SK-N-SH (cell line): ENCODE results near the gene PSME2. TPM values are rescaled to one million over a fixed set of nuclear protein-coding genes. Genes with fewer than 3 reads are reported as not detected.

ENCODE experiments used
- CTCF ChIA-PET: fragments of 300-600, 350-600 bp; formaldehyde crosslinking; extraction: SDS; loops from one replicate; lab custom pipeline; 2021; lab: Yijun Ruan, JAX
- POLR2A ChIA-PET: fragments of 350-600 bp; sonication (Branson Sonifier 250); formaldehyde crosslinking; extraction: SDS; loops from one replicate; lab custom pipeline; 2020; ENCODE audit warnings: antibody characterized with exemption, inconsistent platforms; lab: Yijun Ruan, JAX
- DNase-seq: peaks from one replicate; pipeline ENCODE4 v3.0.0; 2012
- H2AFZ ChIP-seq: fragments of 200-600 bp; sonication (generic); 2 replicates; pipeline ENCODE4 v1.8.1; 2016; ENCODE audit warnings: antibody characterized with exemption, mild to moderate bottlenecking, low read depth
- H3F3A ChIP-seq: fragments of 200-600 bp; sonication (generic); replicated peaks from 2 replicates; pipeline ENCODE3; 2016; ENCODE audit warnings: antibody characterized with exemption, mild to moderate bottlenecking; ENCODE audit not compliant: insufficient read depth
- H3K27ac ChIP-seq, 2 experiments: fragments of 200-500 bp in 1 of 2; fragments of 200-600 bp in 1 of 2; sonication (Bioruptor generic) in 1 of 2; sonication (generic), shearing (Covaris generic) in 1 of 2; 2 replicates each; pipeline versions ENCODE4 v1.5.1 to v1.6.1; 2014 to 2016; ENCODE audit warnings: low read depth in 2 of 2, inconsistent platforms in 1 of 2, low read length in 1 of 2, mild to moderate bottlenecking in 1 of 2, mixed read lengths in 1 of 2
- H3K27me3 ChIP-seq: fragments of 200-600 bp; sonication (generic), shearing (Covaris generic); 2 replicates; pipeline ENCODE4 v1.6.1; 2016; ENCODE audit warnings: mixed run types; ENCODE audit not compliant: insufficient read depth
- H3K36me3 ChIP-seq, 2 experiments: fragments of 200-500 bp in 1 of 2; fragments of 200-600 bp in 1 of 2; sonication (Bioruptor generic) in 1 of 2; sonication (generic) in 1 of 2; replicated peaks in 1 of 2; 2 replicates each; pipeline versions ENCODE3 to v1.5.1; 2014 to 2016; ENCODE audit warnings: low read length in 1 of 2, mild to moderate bottlenecking in 1 of 2; ENCODE audit not compliant: insufficient read depth in 2 of 2, control insufficient read depth in 1 of 2
- H3K4me1 ChIP-seq, 2 experiments: fragments of 200-500 bp in 1 of 2; fragments of 200-600 bp in 1 of 2; sonication (Bioruptor generic) in 1 of 2; sonication (generic), shearing (Covaris generic) in 1 of 2; 2 replicates each; pipeline versions ENCODE4 v1.5.1 to v1.6.1; 2014 to 2016; ENCODE audit warnings: low read depth in 1 of 2, low read length in 1 of 2, mixed run types in 1 of 2; ENCODE audit not compliant: insufficient read depth in 2 of 2, control insufficient read depth in 1 of 2
- H3K4me2 ChIP-seq: fragments of 200-600 bp; sonication (generic), shearing (Covaris generic); 2 replicates; pipeline ENCODE4 v1.6.1; 2017; ENCODE audit warnings: mixed run types
- H3K4me3 ChIP-seq, 2 experiments: fragments of 200-500 bp in 1 of 2; fragments of 200-600 bp in 1 of 2; sonication (Bioruptor generic) in 1 of 2; sonication (generic), shearing (Covaris generic) in 1 of 2; 2 replicates each; pipeline versions ENCODE4 v1.5.1 to v1.8.1; 2014 to 2016; ENCODE audit warnings: low read depth in 2 of 2, inconsistent platforms in 1 of 2, low read length in 1 of 2, mild to moderate bottlenecking in 1 of 2, mixed read lengths in 1 of 2, moderate library complexity in 1 of 2
- H3K79me2 ChIP-seq: fragments of 200-600 bp; sonication (generic); 2 replicates; pipeline ENCODE4 v1.8.1; 2017; ENCODE audit warnings: mild to moderate bottlenecking; ENCODE audit not compliant: insufficient read depth
- H3K9ac ChIP-seq: fragments of 200-600 bp; sonication (generic); 2 replicates; pipeline ENCODE4 v1.6.1; 2017; ENCODE audit warnings: mixed run types
- H3K9me2 ChIP-seq: fragments of 200-600 bp; sonication (generic); 2 replicates; pipeline ENCODE4 v1.6.1; 2017; ENCODE audit warnings: mixed run types
- H3K9me3 ChIP-seq: fragments of 200-600 bp; sonication (generic); 2 replicates; pipeline ENCODE4 v1.6.1; 2017; ENCODE audit warnings: mixed run types, mild to moderate bottlenecking, moderate library complexity
- H4K20me1 ChIP-seq: fragments of 200-600 bp; sonication (generic); 2 replicates; pipeline ENCODE4 v1.6.1; 2017; ENCODE audit warnings: mild to moderate bottlenecking, mixed run types; ENCODE audit not compliant: insufficient read depth
- CHD2 ChIP-seq: fragments of 150-350 bp; IDR thresholded peaks from 2 replicates; pipeline ENCODE4 v1.6.1; 2018; ENCODE audit warnings: low read length; ENCODE audit not compliant: partially characterized antibody
- CTCF ChIP-seq: fragments of 200-600 bp; sonication (generic); IDR thresholded peaks from 2 replicates; pipeline ENCODE4 v1.6.1; 2017; ENCODE audit warnings: antibody characterized with exemption, mild to moderate bottlenecking, moderate library complexity
- FOXJ3 ChIP-seq: sonication (generic); formaldehyde crosslinking; IDR thresholded peaks from 2 replicates; pipeline ENCODE4 v1.5.1; 2020; ENCODE audit warnings: mild to moderate bottlenecking, missing genetic modification reagents
- FOXM1 ChIP-seq: IDR thresholded peaks from 2 replicates; pipeline ENCODE4 v1.4.0; 2012; ENCODE audit warnings: low read depth, mild to moderate bottlenecking
- GABPA ChIP-seq: IDR thresholded peaks from 2 replicates; pipeline ENCODE4 v1.4.0; 2012; ENCODE audit warnings: low read depth, mild to moderate bottlenecking
- JUND ChIP-seq: IDR thresholded peaks from 2 replicates; pipeline ENCODE4 v1.4.0; 2012
- MEF2A ChIP-seq: IDR thresholded peaks from 2 replicates; pipeline ENCODE4 v1.4.0; 2012; ENCODE audit warnings: low read depth, borderline replicate concordance
- MXI1 ChIP-seq: IDR thresholded peaks from 2 replicates; pipeline ENCODE4 v1.6.1; 2012; ENCODE audit warnings: mild to moderate bottlenecking, low read depth, low read length, improper control_type of control experiment
- NFIC ChIP-seq: IDR thresholded peaks from 2 replicates; pipeline ENCODE4 v1.4.0; 2012; ENCODE audit warnings: borderline replicate concordance
- NRF1 ChIP-seq: IDR thresholded peaks from 2 replicates; pipeline ENCODE4 v1.6.1; 2012; ENCODE audit warnings: low read depth, mild to moderate bottlenecking, low read length
- PBX3 ChIP-seq: IDR thresholded peaks from 2 replicates; pipeline ENCODE4; 2012
- POLR2AphosphoS5 ChIP-seq: IDR thresholded peaks from 2 replicates; pipeline ENCODE4 v1.6.1; 2012; ENCODE audit warnings: low read depth, low read length
- RCOR1 ChIP-seq: fragments of 150-350 bp; IDR thresholded peaks from 2 replicates; pipeline ENCODE4 v1.6.1; 2017; ENCODE audit warnings: antibody characterized with exemption, low read length
- RFX5 ChIP-seq: IDR thresholded peaks from 2 replicates; pipeline ENCODE4 v1.6.1; 2012; ENCODE audit warnings: mild to moderate bottlenecking, improper control_type of control experiment, low read length
- SIN3A ChIP-seq: IDR thresholded peaks from 2 replicates; pipeline ENCODE4 v1.6.1; 2012; ENCODE audit warnings: low read depth, mild to moderate bottlenecking, low read length, moderate library complexity, borderline replicate concordance
- TAF1 ChIP-seq: IDR thresholded peaks from 2 replicates; pipeline ENCODE4 v1.6.1; 2012; ENCODE audit warnings: low read depth, mild to moderate bottlenecking, low read length, moderate library complexity, borderline replicate concordance
- TCF12 ChIP-seq: IDR thresholded peaks from 2 replicates; pipeline ENCODE4 v1.4.0; 2012
- TEAD4 ChIP-seq: IDR thresholded peaks from 2 replicates; pipeline ENCODE4 v1.4.0; 2012; ENCODE audit warnings: mild to moderate bottlenecking, borderline replicate concordance; ENCODE audit not compliant: insufficient read depth
- USF1 ChIP-seq: IDR thresholded peaks from 2 replicates; pipeline ENCODE4 v1.4.0; 2012; ENCODE audit warnings: low read depth, borderline replicate concordance
- YY1 ChIP-seq: IDR thresholded peaks from 2 replicates; pipeline ENCODE4 v1.4.0; 2012; ENCODE audit warnings: low read depth, mild to moderate bottlenecking
- WGBS: methylation state at CpG from one replicate; pipeline ENCODE4 v1.1.6; 2017; ENCODE audit warnings: low lambda C conversion rate; 5-methylcytosine and 5-hydroxymethylcytosine counted together
- polyA plus RNA-seq, 3 experiments: library from polyadenylated mRNA; depleted of rRNA; stranded (reverse); fragments of >200 nt; gene quantifications; 2 replicates each; pipeline ENCODE4 v1.2.3, GENCODE V29; 2012
- TF ChIP-seq, protein P1 (sequence below): fragments of 150-350 bp; IDR thresholded peaks from 2 replicates; pipeline ENCODE4 v1.6.1; 2016; ENCODE audit warnings: mild to moderate bottlenecking, low read depth, low read length
- TF ChIP-seq, protein P2 (sequence below): IDR thresholded peaks from 2 replicates; pipeline ENCODE4 v1.4.0; 2012; ENCODE audit warnings: low read depth
- TF ChIP-seq, protein P3 (sequence below): IDR thresholded peaks from 2 replicates; pipeline ENCODE4 v1.6.1; 2012; ENCODE audit warnings: mild to moderate bottlenecking, low read depth, low read length, moderate library complexity

PSME2 gene
- polyA plus RNA-seq, 1 of the 3 experiments (the other 2 are of a cell fraction): 147 TPM

DNA sequence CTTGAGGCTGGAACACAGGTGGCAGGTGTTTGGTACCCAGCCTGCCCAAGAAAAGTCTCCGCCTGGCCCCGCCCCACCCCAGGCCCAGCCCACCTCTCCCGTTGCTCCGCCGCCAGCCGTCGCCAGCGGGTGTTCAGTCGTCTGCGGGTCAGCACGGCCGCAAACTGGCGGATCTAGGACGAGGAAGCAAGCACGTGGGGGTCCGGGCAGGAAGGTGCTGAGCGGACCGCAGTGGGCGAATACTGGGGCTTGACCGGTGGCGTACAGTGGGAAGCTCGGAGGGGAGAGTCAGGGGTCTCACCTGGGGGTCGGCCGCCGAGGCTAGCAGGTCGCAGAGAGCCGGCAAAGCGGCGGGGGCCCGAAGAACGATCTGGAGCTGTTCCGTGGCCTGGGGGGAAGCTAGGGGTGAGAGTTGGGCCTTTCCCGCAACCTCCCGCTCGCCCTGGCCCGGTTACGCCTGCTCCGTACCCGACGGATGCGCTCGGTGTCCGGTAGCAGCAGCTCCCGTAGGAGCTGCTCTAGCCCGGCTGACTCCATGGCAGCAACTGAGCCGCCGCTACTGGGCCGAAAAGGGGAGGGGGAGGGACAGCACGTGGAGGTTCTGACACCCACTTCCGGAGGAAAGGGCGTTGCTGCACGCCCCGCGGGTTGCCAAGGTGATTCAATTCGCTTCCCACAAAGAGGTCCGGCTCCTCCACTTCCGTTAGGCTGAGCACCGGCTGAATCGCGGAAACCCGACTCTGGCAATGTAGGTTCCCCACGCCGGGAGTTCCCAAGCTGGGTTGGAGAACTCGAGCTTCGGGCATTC, 42.0 kb upstream of the PSME2 start, which contains the start of gene IPO4:
TSS of gene IPO4 (minus strand) at position 566 of the 808 bp plus-strand sequence. CDS start at position 537, 29 bp downstream.
- peak within 1 kb of the TSS; percentile 72 to 89 for H3K27ac ChIP-seq
- ChIA-PET CTCF (interaction anchor here (0.8 to 2.6 kb wide), 8 partner anchors 27 to 243 kb away, joined by 3 to 14 read pairs (median 4); partner anchors contain the start of genes CIDEB, DCAF11, IRF9 and NRL), POLR2A (interaction anchor here (0.6 to 3.2 kb wide), 12 partner anchors 8 to 1299 kb away, joined by 3 to 10 read pairs (median 5); partner anchors contain the start of genes CHMP4A, CIDEB, EMC9 and IRF9)
- H3K4me2 ChIP-seq: peak within 1 kb of the TSS; percentile 98
- H3K36me3 ChIP-seq: peaks cover 35 to 64% of the 10 kb centered on the region in 2 experiments
- WGBS: 1% methylated on average over 50 of the region's 65 CpGs
- H3K4me1 ChIP-seq: peaks cover 9 to 21% of the 10 kb centered on the region in 2 experiments
- H4K20me1 ChIP-seq: no peaks in the 10 kb centered on the region
- H3K9me3 ChIP-seq: no peaks in the 10 kb centered on the region
- peak within 1 kb of the TSS; percentile 76 for H3K9ac ChIP-seq
- H2AFZ ChIP-seq: peak within 1 kb of the TSS; percentile 82
- DNase-seq: peak; percentile 97
- peak within 1 kb of the TSS; percentile 88 to 96 for H3K4me3 ChIP-seq
- no peaks in the 10 kb centered on the region for H3K9me2 ChIP-seq
- H3K27me3 ChIP-seq: no peaks in the 10 kb centered on the region
- H3F3A ChIP-seq: peaks cover 13% of the 10 kb centered on the region
- peaks cover 41% of the 10 kb centered on the region for H3K79me2 ChIP-seq
- TF ChIP-seq MEF2A: no peak
- peak; percentile 37; the same call in 1 of the 2 replicates for TF ChIP-seq NFIC
- TF ChIP-seq CTCF: no peak
- TF ChIP-seq, protein P1, sequence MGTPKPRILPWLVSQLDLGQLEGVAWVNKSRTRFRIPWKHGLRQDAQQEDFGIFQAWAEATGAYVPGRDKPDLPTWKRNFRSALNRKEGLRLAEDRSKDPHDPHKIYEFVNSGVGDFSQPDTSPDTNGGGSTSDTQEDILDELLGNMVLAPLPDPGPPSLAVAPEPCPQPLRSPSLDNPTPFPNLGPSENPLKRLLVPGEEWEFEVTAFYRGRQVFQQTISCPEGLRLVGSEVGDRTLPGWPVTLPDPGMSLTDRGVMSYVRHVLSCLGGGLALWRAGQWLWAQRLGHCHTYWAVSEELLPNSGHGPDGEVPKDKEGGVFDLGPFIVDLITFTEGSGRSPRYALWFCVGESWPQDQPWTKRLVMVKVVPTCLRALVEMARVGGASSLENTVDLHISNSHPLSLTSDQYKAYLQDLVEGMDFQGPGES: peak; percentile 48; the same call in 1 of the 2 replicates
- peak; percentile 66; the same call in 1 of the 2 replicates for TF ChIP-seq YY1
- peak; percentile 21; the same call in 1 of the 2 replicates for TF ChIP-seq JUND
- TF ChIP-seq FOXM1: no peak
- peak; percentile 89 for TF ChIP-seq POLR2AphosphoS5
- TF ChIP-seq TEAD4: 0 out of 2 replicates have a peak, but pooled peaks have one; percentile 13
- TF ChIP-seq GABPA: peak; percentile 97
- peak; percentile 36; the same call in 1 of the 2 replicates for TF ChIP-seq TCF12
- peak; percentile 96 for TF ChIP-seq CHD2
- no peak for TF ChIP-seq FOXJ3
- TF ChIP-seq, protein P2, sequence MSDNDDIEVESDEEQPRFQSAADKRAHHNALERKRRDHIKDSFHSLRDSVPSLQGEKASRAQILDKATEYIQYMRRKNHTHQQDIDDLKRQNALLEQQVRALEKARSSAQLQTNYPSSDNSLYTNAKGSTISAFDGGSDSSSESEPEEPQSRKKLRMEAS: peak; percentile 100
- peak; percentile 99 for TF ChIP-seq SIN3A
- peak; percentile 84 for TF ChIP-seq USF1
- TF ChIP-seq, protein P3, sequence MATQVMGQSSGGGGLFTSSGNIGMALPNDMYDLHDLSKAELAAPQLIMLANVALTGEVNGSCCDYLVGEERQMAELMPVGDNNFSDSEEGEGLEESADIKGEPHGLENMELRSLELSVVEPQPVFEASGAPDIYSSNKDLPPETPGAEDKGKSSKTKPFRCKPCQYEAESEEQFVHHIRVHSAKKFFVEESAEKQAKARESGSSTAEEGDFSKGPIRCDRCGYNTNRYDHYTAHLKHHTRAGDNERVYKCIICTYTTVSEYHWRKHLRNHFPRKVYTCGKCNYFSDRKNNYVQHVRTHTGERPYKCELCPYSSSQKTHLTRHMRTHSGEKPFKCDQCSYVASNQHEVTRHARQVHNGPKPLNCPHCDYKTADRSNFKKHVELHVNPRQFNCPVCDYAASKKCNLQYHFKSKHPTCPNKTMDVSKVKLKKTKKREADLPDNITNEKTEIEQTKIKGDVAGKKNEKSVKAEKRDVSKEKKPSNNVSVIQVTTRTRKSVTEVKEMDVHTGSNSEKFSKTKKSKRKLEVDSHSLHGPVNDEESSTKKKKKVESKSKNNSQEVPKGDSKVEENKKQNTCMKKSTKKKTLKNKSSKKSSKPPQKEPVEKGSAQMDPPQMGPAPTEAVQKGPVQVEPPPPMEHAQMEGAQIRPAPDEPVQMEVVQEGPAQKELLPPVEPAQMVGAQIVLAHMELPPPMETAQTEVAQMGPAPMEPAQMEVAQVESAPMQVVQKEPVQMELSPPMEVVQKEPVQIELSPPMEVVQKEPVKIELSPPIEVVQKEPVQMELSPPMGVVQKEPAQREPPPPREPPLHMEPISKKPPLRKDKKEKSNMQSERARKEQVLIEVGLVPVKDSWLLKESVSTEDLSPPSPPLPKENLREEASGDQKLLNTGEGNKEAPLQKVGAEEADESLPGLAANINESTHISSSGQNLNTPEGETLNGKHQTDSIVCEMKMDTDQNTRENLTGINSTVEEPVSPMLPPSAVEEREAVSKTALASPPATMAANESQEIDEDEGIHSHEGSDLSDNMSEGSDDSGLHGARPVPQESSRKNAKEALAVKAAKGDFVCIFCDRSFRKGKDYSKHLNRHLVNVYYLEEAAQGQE: peak; percentile 43; the same call in 1 of the 2 replicates
- peak; percentile 67 for TF ChIP-seq PBX3
- TF ChIP-seq TAF1: peak; percentile 87
- TF ChIP-seq RFX5: no peak; the same call in 1 of the 2 replicates
- TF ChIP-seq RCOR1: peak; percentile 44; the same call in 1 of the 2 replicates
- peak; percentile 100 for TF ChIP-seq MXI1
- TF ChIP-seq NRF1: no peak
